CD1c-positive myeloid dendritic cell (primary cell): ENCODE results near the gene POTEF.
"Not testable (repeated sequence)": the region's sequence is repeated elsewhere in the genome, so short reads cannot be mapped to it uniquely, and the experiment has no call there.

Source experiments
- DNase-seq: peaks from one replicate; pipeline ENCODE4 v3.0.0-alpha.2; 2016; ENCODE audit errors: extremely low spot score

Gene POTEF

GRCh38 chr2:130152816-130153595 is 24.0 kb upstream of the POTEF start:
- DNase-seq, result no peak

- DNase-seq, result not testable (repeated sequence)
Observed at GRCh38 chr2:130152136-130152815, 23.3 kb upstream of the POTEF start.

GRCh38 chr2:130151145-130151512 is 22.1 kb upstream of the POTEF start:
- DNase-seq, result not testable (repeated sequence)

- DNase-seq, result no peak
Observed at GRCh38 chr2:130150181-130151144, 21.4 kb upstream of the POTEF start.

- not testable (repeated sequence) for DNase-seq
Observed at GRCh38 chr2:130148515-130148914, 19.5 kb upstream of the POTEF start.

GRCh38 chr2:130145006-130145414 is 16.0 kb upstream of the POTEF start, which contains the start of gene CCDC74B:
TSS of gene CCDC74B (minus strand) at chr2:130145112. CDS start at chr2:130144996, 116 bp downstream.
- peak; percentile 23 for DNase-seq

- DNase-seq, result not testable (repeated sequence)
Observed at GRCh38 chr2:130143266-130144039, 14.4 kb upstream of the POTEF start.

GRCh38 chr2:130142396-130143265 is 13.6 kb upstream of the POTEF start:
- DNase-seq, result not testable (repeated sequence)

- not testable (repeated sequence) for DNase-seq
Observed at GRCh38 chr2:130141645-130142370, 12.8 kb upstream of the POTEF start.

- DNase-seq, result not testable (repeated sequence)
Observed at GRCh38 chr2:130141002-130141401, 12.0 kb upstream of the POTEF start.

- DNase-seq, result not testable (repeated sequence)
Observed at GRCh38 chr2:130140516-130140915, 11.5 kb upstream of the POTEF start.

GRCh38 chr2:130139331-130140280 is 10.6 kb upstream of the POTEF start:
- not testable (repeated sequence) for DNase-seq

GRCh38 chr2:130138841-130139251 is 9.8 kb upstream of the POTEF start:
- not testable (repeated sequence) for DNase-seq

GRCh38 chr2:130138326-130138725 is 9.3 kb upstream of the POTEF start:
- not testable (repeated sequence) for DNase-seq

- DNase-seq, result not testable (repeated sequence)
Observed at GRCh38 chr2:130137118-130137517, 8.1 kb upstream of the POTEF start.

- not testable (repeated sequence) for DNase-seq
Observed at GRCh38 chr2:130136546-130136945, 7.5 kb upstream of the POTEF start.

GRCh38 chr2:130135692-130136541 is 6.9 kb upstream of the POTEF start:
- no peak for DNase-seq
